Thyroid gland (tissue), 4 donors: ENCODE data around the gene CRACR2B.

ENCODE experiments used
- POLR2A ChIP-seq, 2 donors: fragments of 450-650 bp; IDR thresholded peaks; one replicate each; pipeline ENCODE4 v1.6.1; 2017; ENCODE audit warnings: antibody characterized with exemption in 2 of 2, mild to moderate bottlenecking in 2 of 2, moderate library complexity in 1 of 2
- TF ChIP-seq, protein P1 (sequence below), 6 experiments: fragments of 200-600 bp in 3 of 6; fragments of 450-650 bp in 3 of 6; sonication (generic) in 3 of 6; IDR thresholded peaks; one replicate each; pipeline ENCODE4 v1.5.1; 2016 to 2019; ENCODE audit warnings: antibody characterized with exemption in 6 of 6, mild to moderate bottlenecking in 2 of 6, inconsistent platforms in 1 of 6, moderate library complexity in 1 of 6

DNA sequence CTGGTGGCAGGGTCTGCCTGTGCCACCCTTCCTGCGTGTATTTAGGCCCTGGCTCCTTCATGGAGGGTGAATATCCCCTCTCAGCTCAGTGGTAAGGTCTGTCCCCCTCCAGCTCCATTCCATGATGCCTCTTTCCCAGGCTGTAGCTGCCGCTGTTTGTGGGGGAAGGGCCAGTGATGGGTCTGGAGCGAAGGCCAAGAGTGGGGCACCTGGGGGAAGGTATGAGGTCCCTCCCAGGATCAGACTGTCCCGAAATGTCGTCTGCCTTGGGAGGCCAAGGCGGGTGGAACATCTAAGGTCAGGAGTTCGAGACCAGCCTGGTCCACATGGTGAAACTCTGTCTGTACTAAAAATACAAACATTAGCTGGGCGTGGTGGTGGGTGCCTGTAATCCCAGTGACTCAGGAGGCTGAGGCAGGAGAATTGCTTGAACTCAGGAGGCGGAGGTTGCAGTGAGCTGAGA, 6.2 kb downstream of the CRACR2B start:
- TF ChIP-seq, protein P1, sequence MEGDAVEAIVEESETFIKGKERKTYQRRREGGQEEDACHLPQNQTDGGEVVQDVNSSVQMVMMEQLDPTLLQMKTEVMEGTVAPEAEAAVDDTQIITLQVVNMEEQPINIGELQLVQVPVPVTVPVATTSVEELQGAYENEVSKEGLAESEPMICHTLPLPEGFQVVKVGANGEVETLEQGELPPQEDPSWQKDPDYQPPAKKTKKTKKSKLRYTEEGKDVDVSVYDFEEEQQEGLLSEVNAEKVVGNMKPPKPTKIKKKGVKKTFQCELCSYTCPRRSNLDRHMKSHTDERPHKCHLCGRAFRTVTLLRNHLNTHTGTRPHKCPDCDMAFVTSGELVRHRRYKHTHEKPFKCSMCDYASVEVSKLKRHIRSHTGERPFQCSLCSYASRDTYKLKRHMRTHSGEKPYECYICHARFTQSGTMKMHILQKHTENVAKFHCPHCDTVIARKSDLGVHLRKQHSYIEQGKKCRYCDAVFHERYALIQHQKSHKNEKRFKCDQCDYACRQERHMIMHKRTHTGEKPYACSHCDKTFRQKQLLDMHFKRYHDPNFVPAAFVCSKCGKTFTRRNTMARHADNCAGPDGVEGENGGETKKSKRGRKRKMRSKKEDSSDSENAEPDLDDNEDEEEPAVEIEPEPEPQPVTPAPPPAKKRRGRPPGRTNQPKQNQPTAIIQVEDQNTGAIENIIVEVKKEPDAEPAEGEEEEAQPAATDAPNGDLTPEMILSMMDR (IDR thresholded peaks at IDR 0.05) = no peak
- TF ChIP-seq POLR2A (IDR thresholded peaks at IDR 0.05) = no peak
